NT2/D1 (cell line): Measurements from ENCODE around the gene MCU.

Experiments
- YY1 ChIP-seq: IDR thresholded peaks from 2 replicates; pipeline ENCODE4 v1.6.1; 2011; ENCODE audit not compliant: insufficient read length, insufficient read depth
- ZNF274 ChIP-seq: IDR thresholded peaks from 2 replicates; pipeline ENCODE4 v1.6.1; 2011; ENCODE audit warnings: mild to moderate bottlenecking, low read depth, low read length

DNA sequence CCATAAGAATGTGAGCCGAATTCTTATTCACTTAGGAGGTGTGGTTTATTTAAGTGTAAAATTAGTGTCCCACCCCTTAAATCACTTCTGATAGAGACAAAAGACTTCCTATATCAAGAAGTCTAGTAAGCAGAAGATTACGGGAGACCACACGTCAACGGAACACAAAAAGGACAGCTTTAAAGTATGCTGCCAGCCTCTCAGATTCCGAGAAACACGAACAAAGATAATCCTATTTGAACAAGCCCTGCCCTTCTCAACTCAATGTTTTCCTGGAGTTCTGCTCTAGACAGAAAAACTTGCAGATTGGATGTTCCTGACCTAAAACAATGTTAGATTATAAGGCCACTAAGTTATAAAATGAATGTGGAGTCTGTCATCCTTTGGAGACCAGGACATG is 4.9 kb upstream of the MCU start:
- TF ChIP-seq ZNF274 = no peak
- no peak for TF ChIP-seq YY1
